Measurements from ENCODE around the gene KCNS3.

GRCh38 chr2:17873021-17873420, 5.4 kb upstream of the KCNS3 start:
- no peak for TF ChIP-seq POLR2A (IDR thresholded peaks at IDR 0.05; ENCODE audit: low read depth, low read length)
- no peak for TF ChIP-seq POLR2AphosphoS5 (IDR thresholded peaks at IDR 0.05; ENCODE audit: low read depth, low read length)

All from GM12891 (cell line).